Kasumi-1 (cell line): Measurements from ENCODE around the gene SETD2.
"Not testable (repeated sequence)": the region's sequence is repeated elsewhere in the genome, so short reads cannot be mapped to it uniquely, and the experiment has no call there.

Experiments used
- DNase-seq, 2 experiments: peaks; one replicate each; lab custom pipeline; 2025; lab: John Stamatoyannopoulos, UW

SETD2 gene

GRCh38 chr3:47149339-47149933, 14.5 kb downstream of the SETD2 start:
- peak in 1 of 2 experiments; percentile 4 for DNase-seq

- no peak for DNase-seq
Measured at GRCh38 chr3:47145272-47145671, 18.6 kb downstream of the SETD2 start.

- no peak for DNase-seq
Measured at GRCh38 chr3:47143068-47143467, 20.8 kb downstream of the SETD2 start.

GRCh38 chr3:47142536-47142935, 21.4 kb downstream of the SETD2 start:
- not testable (repeated sequence) for DNase-seq

- not testable (repeated sequence) for DNase-seq
Measured at GRCh38 chr3:47140973-47141461, 22.9 kb downstream of the SETD2 start.

- DNase-seq, result not testable (repeated sequence)
Measured at GRCh38 chr3:47140553-47140952, 23.4 kb downstream of the SETD2 start.

GRCh38 chr3:47134311-47134710, 29.6 kb downstream of the SETD2 start:
- DNase-seq, result no peak

- no peak for DNase-seq
Measured at GRCh38 chr3:47133641-47134040, 30.3 kb downstream of the SETD2 start.

GRCh38 chr3:47130557-47130956, 33.4 kb downstream of the SETD2 start:
- no peak for DNase-seq

GRCh38 chr3:47128137-47128536, 35.8 kb downstream of the SETD2 start:
- no peak for DNase-seq

GRCh38 chr3:47123857-47124256, 40.1 kb downstream of the SETD2 start:
- no peak for DNase-seq

GRCh38 chr3:47121409-47121808, 42.5 kb downstream of the SETD2 start:
- DNase-seq, result no peak

GRCh38 chr3:47120138-47120537, 43.8 kb downstream of the SETD2 start:
- DNase-seq, result no peak

GRCh38 chr3:47119387-47119786, 44.5 kb downstream of the SETD2 start:
- DNase-seq, result not testable (repeated sequence)

- no peak for DNase-seq
Measured at GRCh38 chr3:47117807-47118364, 46.0 kb downstream of the SETD2 start.

- not testable (repeated sequence) for DNase-seq
Measured at GRCh38 chr3:47115524-47115923, 48.4 kb downstream of the SETD2 start.

GRCh38 chr3:47113669-47114365, 50.1 kb downstream of the SETD2 start:
- no peak for DNase-seq

GRCh38 chr3:47112997-47113396, 50.9 kb downstream of the SETD2 start:
- no peak for DNase-seq

GRCh38 chr3:47109393-47109792, 54.5 kb downstream of the SETD2 start:
- DNase-seq, result no peak

- DNase-seq, result no peak
Measured at GRCh38 chr3:47108546-47108945, 55.4 kb downstream of the SETD2 start.

- DNase-seq, result no peak
Measured at GRCh38 chr3:47104259-47104658, 59.7 kb downstream of the SETD2 start.

GRCh38 chr3:47103619-47104018, 60.3 kb downstream of the SETD2 start:
- DNase-seq, result no peak

GRCh38 chr3:47102081-47102600, 61.8 kb downstream of the SETD2 start:
- DNase-seq, result no peak
